Measurements from ENCODE around the gene CEP131.

- TF ChIP-seq YY1 (IDR thresholded peaks at IDR 0.05; ENCODE audit: low read depth, low read length) (no peak), EP300 (IDR thresholded peaks at IDR 0.05; ENCODE audit: borderline replicate concordance in 1 of 2, low read depth in 2 of 2, low read length in 2 of 2) (no peak)
Observed at GRCh38 chr17:81196505-81197408, 26.0 kb downstream of the CEP131 start.

Measured in H1 (cell line).